C4-2B (cell line): ENCODE results near the gene LRRC8B.
A peak's percentile ranks its signal among the peaks of the same experiment; 100 is the strongest.
"Not testable (repeated sequence)": the region's sequence is repeated elsewhere in the genome, so short reads cannot be mapped to it uniquely, and the experiment has no call there.

Experiments used
- H3K27ac ChIP-seq: fragments of 450-650 bp; 2 replicates; pipeline ENCODE4 v1.5.1; 2017
- ZFX ChIP-seq: fragments of 450-650 bp; IDR thresholded peaks from 2 replicates; pipeline ENCODE4 v1.6.1; 2017
- TF ChIP-seq, protein P1 (sequence below): fragments of 450-650 bp; conservative IDR thresholded peaks from 2 replicates; pipeline ENCODE4 v1.5.1; 2017; ENCODE audit warnings: mild to moderate bottlenecking

The LRRC8B gene

DNA sequence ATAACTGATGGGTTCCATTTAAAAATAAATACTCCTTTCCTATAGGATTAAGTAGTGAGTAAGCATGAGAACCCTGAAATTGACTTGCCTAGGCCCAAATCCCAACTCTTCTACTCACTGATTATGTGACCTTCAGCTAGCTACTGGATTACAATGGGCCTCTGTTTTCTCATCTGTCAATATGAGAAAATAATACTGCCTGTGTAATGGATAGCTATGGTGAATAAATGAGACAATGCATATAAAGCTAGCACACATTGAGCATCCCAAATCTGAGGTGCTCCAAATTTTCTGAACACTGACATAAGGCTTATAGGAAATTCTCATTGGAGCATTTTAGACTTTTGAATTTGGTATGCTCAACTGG, 103.0 kb downstream of the LRRC8B start:
- TF ChIP-seq, protein P1, sequence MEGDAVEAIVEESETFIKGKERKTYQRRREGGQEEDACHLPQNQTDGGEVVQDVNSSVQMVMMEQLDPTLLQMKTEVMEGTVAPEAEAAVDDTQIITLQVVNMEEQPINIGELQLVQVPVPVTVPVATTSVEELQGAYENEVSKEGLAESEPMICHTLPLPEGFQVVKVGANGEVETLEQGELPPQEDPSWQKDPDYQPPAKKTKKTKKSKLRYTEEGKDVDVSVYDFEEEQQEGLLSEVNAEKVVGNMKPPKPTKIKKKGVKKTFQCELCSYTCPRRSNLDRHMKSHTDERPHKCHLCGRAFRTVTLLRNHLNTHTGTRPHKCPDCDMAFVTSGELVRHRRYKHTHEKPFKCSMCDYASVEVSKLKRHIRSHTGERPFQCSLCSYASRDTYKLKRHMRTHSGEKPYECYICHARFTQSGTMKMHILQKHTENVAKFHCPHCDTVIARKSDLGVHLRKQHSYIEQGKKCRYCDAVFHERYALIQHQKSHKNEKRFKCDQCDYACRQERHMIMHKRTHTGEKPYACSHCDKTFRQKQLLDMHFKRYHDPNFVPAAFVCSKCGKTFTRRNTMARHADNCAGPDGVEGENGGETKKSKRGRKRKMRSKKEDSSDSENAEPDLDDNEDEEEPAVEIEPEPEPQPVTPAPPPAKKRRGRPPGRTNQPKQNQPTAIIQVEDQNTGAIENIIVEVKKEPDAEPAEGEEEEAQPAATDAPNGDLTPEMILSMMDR = no peak
- TF ChIP-seq ZFX = no peak
- H3K27ac ChIP-seq = no peak overlapping the region

DNA sequence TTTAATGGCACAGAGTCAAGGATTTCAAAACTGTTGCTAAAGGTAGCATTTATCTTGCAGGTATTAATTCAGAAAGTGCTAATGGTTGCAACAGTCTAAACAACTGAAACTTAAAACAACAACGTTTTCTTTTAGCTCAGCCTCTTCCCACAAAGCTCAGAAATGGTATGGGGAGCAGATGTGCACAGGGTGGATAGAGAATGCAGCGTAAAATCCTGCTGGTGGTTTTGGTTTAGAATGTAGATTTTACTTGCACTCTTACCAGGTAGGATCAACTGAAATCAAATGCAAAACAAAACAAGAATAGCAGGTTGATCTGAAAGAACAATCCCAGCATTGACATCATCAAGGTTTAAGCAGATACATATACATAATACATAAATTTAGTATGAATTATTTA, 104.5 kb downstream of the LRRC8B start:
- TF ChIP-seq ZFX = no peak
- TF ChIP-seq, protein P1 = no peak
- H3K27ac ChIP-seq = no peak overlapping the region

DNA sequence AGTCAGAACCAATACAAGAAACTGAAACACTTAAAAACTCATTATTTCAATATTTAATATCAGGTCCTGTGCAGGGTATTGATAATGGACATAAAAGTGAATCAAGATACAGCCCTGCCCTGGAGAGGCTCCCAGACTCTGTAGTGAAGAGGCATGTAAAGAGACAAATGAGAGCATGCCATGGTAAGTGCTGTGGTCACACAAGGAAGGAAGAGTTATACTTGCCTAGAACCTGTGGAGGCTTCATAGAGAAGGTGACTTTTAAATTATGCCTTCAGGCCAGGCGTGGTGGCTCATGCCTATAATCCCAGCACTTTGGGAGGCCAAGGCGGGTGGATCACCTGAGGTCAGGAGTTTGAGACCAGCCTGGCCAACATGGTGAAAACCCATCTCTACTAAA, 105.0 kb downstream of the LRRC8B start:
- H3K27ac ChIP-seq = not testable (repeated sequence)

DNA sequence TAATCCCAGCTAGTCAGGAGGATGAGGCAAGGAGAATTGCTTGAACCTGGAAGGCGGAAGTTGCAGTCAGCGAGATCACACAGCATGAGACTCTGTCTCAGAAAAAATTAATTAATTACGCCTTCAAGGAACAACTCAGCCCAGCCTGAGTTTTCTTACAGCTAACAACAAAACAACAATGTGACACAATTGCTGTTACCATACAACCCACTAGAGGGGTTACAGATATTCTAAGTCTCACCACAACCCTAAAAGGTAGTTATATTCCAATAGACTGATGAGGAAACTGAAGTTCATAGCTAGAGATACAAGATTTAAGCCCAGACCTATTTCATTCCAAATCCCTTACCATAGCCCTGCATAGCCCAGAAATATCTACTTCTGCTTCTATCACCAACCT, 105.4 kb downstream of the LRRC8B start:
- no peak for TF ChIP-seq ZFX
- TF ChIP-seq, protein P1 = no peak
- H3K27ac ChIP-seq = no peak overlapping the region

DNA sequence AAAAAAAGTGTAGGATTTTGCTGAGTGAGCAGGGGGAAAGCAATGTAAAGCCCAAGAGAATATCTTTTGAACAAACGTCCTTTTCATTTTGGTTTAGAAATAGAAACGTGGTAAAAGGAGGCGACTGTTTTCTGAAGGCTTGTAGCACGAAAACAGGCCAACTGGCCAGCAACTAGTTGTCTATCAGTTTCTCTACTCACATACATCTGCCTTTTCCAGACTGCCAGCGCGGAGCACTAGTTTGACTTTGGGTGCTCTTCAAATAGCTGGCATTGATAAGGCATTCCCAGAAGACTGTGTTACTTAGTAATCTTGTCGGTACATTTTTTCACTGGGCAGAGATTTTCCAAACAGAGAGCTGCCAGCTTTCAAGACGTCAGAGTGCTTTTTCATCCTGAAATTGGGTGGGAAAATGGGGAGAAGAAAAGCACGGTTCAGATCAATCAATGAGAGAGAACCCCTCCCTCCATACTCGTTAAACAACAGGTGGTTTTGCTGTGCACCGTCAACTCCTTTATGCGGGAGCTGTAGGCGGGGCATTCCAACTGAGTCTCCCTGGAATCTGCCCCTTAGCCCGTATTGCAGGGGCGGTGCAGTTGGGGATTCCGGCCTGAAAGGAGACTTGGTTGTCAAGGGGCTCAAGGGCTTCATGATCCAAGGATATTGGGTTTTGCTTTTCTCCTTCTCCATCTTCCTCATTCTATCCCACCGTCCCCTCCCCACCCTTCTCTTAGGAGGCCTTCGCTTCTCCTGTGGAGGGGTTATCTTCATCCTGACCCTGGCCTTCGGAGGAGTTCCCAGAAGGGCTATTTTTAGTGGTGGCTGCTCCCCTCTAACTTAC, 107.4 kb downstream of the LRRC8B start:
- no peak overlapping the region for H3K27ac ChIP-seq

GRCh38 chr1:89632657-89633247, 108.1 kb downstream of the LRRC8B start, which contains the start of gene LRRC8C:
Gene LRRC8C (plus strand): TSS chr1:89633120. CDS start chr1:89686474, 53,354 bp downstream.
- H3K27ac ChIP-seq = peak within 1 kb of the TSS; percentile 20; the same call in 1 of the 2 replicates
- no peak for TF ChIP-seq ZFX
- TF ChIP-seq, protein P1 = peak; percentile 85

More for the DNA sequence above, 107.4 kb downstream of the LRRC8B start:
- TF ChIP-seq ZFX = no peak
- TF ChIP-seq, protein P1 = no peak

DNA sequence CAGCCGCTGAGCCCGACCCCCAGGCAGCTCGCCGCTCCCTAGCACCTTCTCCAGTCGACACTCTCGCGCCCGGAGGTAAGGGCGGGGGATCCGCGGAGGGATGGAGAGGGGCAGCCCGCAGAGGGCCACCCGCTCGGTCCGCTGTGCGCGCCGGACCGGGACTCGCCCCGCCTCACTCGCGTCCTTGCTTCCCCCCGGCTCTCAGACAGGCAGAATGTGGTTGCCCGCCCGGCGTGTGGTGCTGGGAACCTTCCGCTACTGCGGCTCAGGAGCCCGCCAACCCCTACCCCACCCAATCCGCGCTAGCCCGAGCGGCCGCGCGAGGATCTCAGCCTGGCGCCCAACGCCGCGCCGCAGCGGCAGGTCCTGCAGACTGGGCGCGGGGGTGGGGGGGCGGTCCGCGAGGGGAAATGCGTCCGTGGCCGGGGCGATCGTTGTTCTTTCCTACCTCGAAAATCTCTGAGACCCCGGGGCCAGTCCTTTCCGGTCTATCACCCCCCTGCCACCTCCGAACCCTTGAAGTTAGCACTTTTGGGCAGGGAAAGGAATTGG, 108.7 kb downstream of the LRRC8B start:
- no peak for TF ChIP-seq ZFX
- TF ChIP-seq, protein P1 = no peak
- H3K27ac ChIP-seq = peak overlapping the region; percentile 20; the same call in 1 of the 2 replicates
